ENCODE measurements around the gene ANKRD22. TPM values are rescaled to one million over a fixed set of nuclear protein-coding genes. Genes with fewer than 3 reads are reported as not detected.

ANKRD22 gene
- not detected for polyA plus RNA-seq (2013, experiment 1 of 2)
- polyA plus RNA-seq (2013, experiment 2 of 2) = not detected

DNA sequence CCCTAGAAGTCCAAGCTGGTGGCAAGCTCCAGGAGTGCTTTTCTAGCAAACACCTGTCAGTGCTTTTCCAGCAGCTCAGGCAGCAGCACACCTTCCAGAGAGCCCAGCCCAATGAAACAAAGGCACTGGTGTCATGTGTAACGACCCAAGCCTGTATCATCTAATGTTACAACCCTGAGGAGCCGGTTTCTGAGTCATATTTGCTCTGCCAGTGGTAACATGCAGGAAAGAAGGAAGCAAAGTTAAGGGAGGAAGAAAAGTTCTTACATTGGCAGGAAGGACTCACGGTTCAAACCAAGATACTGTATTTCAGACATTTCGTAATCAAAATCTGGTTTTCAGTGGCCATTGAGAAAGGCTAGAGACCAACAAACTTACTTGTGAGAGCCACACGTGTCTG is at the start of gene ANKRD22:
ANKRD22 (minus strand) TSS at position 139 of the 400 bp plus-strand sequence. CDS start 237 bp downstream, outside the sequence.
- Histone ChIP-seq H3K79me2 (ENCODE audit: control insufficient read depth, insufficient read depth, low read length) (no peaks in the 10 kb centered on the region), H3K27ac (ENCODE audit: low read depth, low read length) (no peak within 1 kb of the TSS)
- DNase-seq = peak; percentile 39

DNA sequence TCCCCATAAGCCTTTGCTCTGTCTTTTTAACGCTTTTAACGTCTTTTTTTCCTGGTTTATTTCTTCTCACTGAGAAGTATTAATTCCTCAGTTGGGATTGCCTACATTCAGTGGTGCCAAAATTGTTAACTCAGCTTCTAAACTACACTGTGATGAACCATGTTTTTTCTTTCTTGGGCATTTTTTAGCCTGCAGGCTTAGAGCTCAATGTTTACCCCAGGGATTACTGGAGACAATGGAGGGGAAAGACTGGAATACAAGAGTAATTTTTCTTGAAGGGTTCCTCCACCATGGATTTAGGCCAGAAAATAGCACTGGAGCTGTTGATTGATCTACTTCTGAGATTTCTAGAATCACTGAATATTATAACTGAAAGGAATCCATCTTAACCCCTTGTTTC is 48.2 kb upstream of the ANKRD22 start:
- no peak overlapping the region for H3K4me3 ChIP-seq (ENCODE audit: low read length)
- H3K27ac ChIP-seq (ENCODE audit: low read depth, low read length) = no peak overlapping the region
- no peak overlapping the region for H4K5ac ChIP-seq (ENCODE audit: low read length)
- no CpG with 5 or more reads among the region's 2 CpGs for WGBS (ENCODE audit: extremely low coverage, insufficient coverage, low lambda C conversion rate)
- H2BK15ac ChIP-seq (replicated peaks; ENCODE audit: low read depth) = no peak overlapping the region
- no peak overlapping the region for H3K4ac ChIP-seq (ENCODE audit: low read depth, low read length)
- no peak overlapping the region for H2AK5ac ChIP-seq (ENCODE audit: low read length)
- no peak overlapping the region for H3K4me2 ChIP-seq (ENCODE audit: low read length)
- H3K36me3 ChIP-seq (ENCODE audit: control insufficient read depth, insufficient read depth, low read length) = no peaks in the 10 kb centered on the region
- peaks cover 2% of the 10 kb centered on the region for H3K4me1 ChIP-seq (ENCODE audit: control insufficient read depth, low read depth, low read length)
- no peaks in the 10 kb centered on the region for H3K27me3 ChIP-seq (ENCODE audit: insufficient read depth, low read length, poor library complexity)
- no peak overlapping the region for H3K23ac ChIP-seq (ENCODE audit: low read length)
- no peak overlapping the region for H3K56ac ChIP-seq (ENCODE audit: low read length)
- H3K79me1 ChIP-seq (ENCODE audit: low read length) = no peaks in the 10 kb centered on the region
- H3K79me2 ChIP-seq (ENCODE audit: control insufficient read depth, insufficient read depth, low read length) = no peaks in the 10 kb centered on the region
- no peak overlapping the region for H3K18ac ChIP-seq (ENCODE audit: low read length)
- no peak for DNase-seq
- H4K8ac ChIP-seq (ENCODE audit: low read depth, low read length) = no peak overlapping the region
- no peak overlapping the region for H3K9ac ChIP-seq (ENCODE audit: low read length)
- no peak overlapping the region for H2BK5ac ChIP-seq (ENCODE audit: low read length)
- H2BK120ac ChIP-seq (ENCODE audit: low read depth, low read length) = no peak overlapping the region

More for the DNA sequence above, at the start of gene ANKRD22:
- no peak within 1 kb of the TSS for H3K4me2 ChIP-seq (ENCODE audit: low read length)
- H3K36me3 ChIP-seq (ENCODE audit: control insufficient read depth, insufficient read depth, low read length) = no peaks in the 10 kb centered on the region
- no peaks in the 10 kb centered on the region for H3K4me1 ChIP-seq (ENCODE audit: control insufficient read depth, low read depth, low read length)
- H3K56ac ChIP-seq (ENCODE audit: low read length) = no peak within 1 kb of the TSS
- H2BK120ac ChIP-seq (ENCODE audit: low read depth, low read length) = no peak within 1 kb of the TSS
- no peaks in the 10 kb centered on the region for H3K27me3 ChIP-seq (ENCODE audit: insufficient read depth, low read length, poor library complexity)
- H3K4ac ChIP-seq (ENCODE audit: low read depth, low read length) = no peak within 1 kb of the TSS
- H4K5ac ChIP-seq (ENCODE audit: low read length) = no peak within 1 kb of the TSS
- no peaks in the 10 kb centered on the region for H3K79me1 ChIP-seq (ENCODE audit: low read length)
- H2BK15ac ChIP-seq (replicated peaks; ENCODE audit: low read depth) = no peak within 1 kb of the TSS
- WGBS (ENCODE audit: extremely low coverage, insufficient coverage, low lambda C conversion rate) = no CpG with 5 or more reads among the region's 5 CpGs
- H2AK5ac ChIP-seq (ENCODE audit: low read length) = no peak within 1 kb of the TSS
- peak within 1 kb of the TSS; percentile 56 for H4K8ac ChIP-seq (ENCODE audit: low read depth, low read length)
- no peak within 1 kb of the TSS for H2BK5ac ChIP-seq (ENCODE audit: low read length)
- H3K23ac ChIP-seq (ENCODE audit: low read length) = no peak within 1 kb of the TSS
- H3K9ac ChIP-seq (ENCODE audit: low read length) = no peak within 1 kb of the TSS
- no peak within 1 kb of the TSS for H3K18ac ChIP-seq (ENCODE audit: low read length)
- no peak within 1 kb of the TSS for H3K4me3 ChIP-seq (ENCODE audit: low read length)

DNA sequence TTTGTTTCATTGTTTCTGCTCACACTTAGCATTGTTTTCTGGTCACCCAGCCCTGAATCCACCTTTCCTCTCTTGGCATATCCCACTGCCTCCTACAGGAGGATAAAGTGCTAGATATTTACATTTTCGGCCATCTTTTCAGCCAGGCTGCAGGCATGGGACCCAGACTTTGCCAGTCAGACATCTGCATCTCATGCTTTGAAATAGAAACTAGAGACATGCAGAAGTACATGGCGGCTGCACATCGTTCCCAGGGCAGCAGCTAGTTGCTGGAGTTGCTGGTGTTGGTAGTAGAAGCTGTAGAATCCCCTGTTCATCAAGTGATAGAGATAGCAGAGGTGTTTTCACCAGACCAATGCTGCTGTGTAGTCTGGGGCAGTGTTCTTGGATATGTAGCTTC is 47.1 kb upstream of the ANKRD22 start:
- DNase-seq = no peak
- Histone ChIP-seq H3K23ac (ENCODE audit: low read length) (no peak overlapping the region), H3K4me1 (ENCODE audit: control insufficient read depth, low read depth, low read length) (peaks cover 2% of the 10 kb centered on the region), H3K79me1 (ENCODE audit: low read length) (no peaks in the 10 kb centered on the region), H3K9ac (ENCODE audit: low read length) (no peak overlapping the region), H3K4me2 (ENCODE audit: low read length) (no peak overlapping the region), H2BK120ac (ENCODE audit: low read depth, low read length) (no peak overlapping the region), H3K56ac (ENCODE audit: low read length) (no peak overlapping the region), H3K4ac (ENCODE audit: low read depth, low read length) (no peak overlapping the region), H4K8ac (ENCODE audit: low read depth, low read length) (no peak overlapping the region), H3K36me3 (ENCODE audit: control insufficient read depth, insufficient read depth, low read length) (no peaks in the 10 kb centered on the region), H2BK15ac (replicated peaks; ENCODE audit: low read depth) (no peak overlapping the region), H3K79me2 (ENCODE audit: control insufficient read depth, insufficient read depth, low read length) (no peaks in the 10 kb centered on the region), H3K4me3 (ENCODE audit: low read length) (no peak overlapping the region), H2BK5ac (ENCODE audit: low read length) (no peak overlapping the region), H4K5ac (ENCODE audit: low read length) (no peak overlapping the region), H3K27ac (ENCODE audit: low read depth, low read length) (no peak overlapping the region), H2AK5ac (ENCODE audit: low read length) (no peak overlapping the region), H3K18ac (ENCODE audit: low read length) (no peak overlapping the region), H3K27me3 (ENCODE audit: insufficient read depth, low read length, poor library complexity) (no peaks in the 10 kb centered on the region)
- no CpG with 5 or more reads among the region's 3 CpGs for WGBS (ENCODE audit: extremely low coverage, insufficient coverage, low lambda C conversion rate)

DNA sequence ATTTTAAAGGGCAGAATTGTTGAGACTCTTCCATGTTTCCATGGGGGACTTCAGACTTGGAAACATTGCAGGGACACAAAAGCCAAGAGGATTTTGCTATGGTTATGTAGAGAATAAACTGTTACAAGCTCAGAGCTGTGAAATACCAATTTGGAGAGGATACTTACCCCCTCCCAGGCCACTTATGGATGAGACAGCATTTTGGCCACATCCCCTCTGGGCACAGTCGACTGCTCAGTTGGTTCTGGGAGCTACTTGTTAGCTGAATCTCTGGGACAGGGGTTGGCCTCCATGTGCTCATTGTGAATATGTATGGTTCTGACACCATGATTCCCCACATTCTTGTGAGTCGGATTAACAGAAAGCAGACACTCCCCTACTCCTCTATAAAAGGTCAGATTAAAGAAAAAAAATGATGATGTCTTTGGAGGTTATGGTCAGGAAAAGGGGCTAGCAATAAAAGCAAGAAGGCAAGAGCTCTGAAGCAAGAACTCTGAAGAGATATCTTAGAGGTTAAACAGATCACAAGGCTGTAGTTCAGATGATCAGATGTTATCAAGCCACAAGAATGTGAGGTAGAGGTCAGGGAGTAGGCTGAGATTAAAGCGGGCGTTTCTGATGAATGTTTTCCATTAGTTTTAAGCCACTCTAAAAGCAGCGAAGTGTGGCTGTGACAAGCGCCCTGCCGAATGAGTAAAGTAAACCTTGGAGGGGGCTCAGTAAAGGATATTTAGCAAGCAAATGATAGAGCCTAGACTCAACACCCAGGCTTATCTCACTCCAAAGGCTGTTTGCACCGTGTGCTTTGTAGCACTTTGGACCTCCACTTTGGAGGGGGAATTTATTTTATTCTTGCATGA is 45.6 kb upstream of the ANKRD22 start:
- Histone ChIP-seq H3K23ac (ENCODE audit: low read length) (no peak overlapping the region), H3K79me1 (ENCODE audit: low read length) (no peaks in the 10 kb centered on the region), H3K4me2 (ENCODE audit: low read length) (no peak overlapping the region), H3K4ac (ENCODE audit: low read depth, low read length) (peak overlapping the region; percentile 36), H2BK15ac (replicated peaks; ENCODE audit: low read depth) (peak overlapping the region; percentile 57), H2AK5ac (ENCODE audit: low read length) (no peak overlapping the region), H3K4me1 (ENCODE audit: control insufficient read depth, low read depth, low read length) (peaks cover 2% of the 10 kb centered on the region), H3K18ac (ENCODE audit: low read length) (peak overlapping the region; percentile 64), H3K79me2 (ENCODE audit: control insufficient read depth, insufficient read depth, low read length) (no peaks in the 10 kb centered on the region), H3K27me3 (ENCODE audit: insufficient read depth, low read length, poor library complexity) (no peaks in the 10 kb centered on the region), H3K36me3 (ENCODE audit: control insufficient read depth, insufficient read depth, low read length) (no peaks in the 10 kb centered on the region), H3K4me3 (ENCODE audit: low read length) (no peak overlapping the region), H4K5ac (ENCODE audit: low read length) (no peak overlapping the region), H3K56ac (ENCODE audit: low read length) (no peak overlapping the region), H3K27ac (ENCODE audit: low read depth, low read length) (no peak overlapping the region), H4K8ac (ENCODE audit: low read depth, low read length) (no peak overlapping the region), H2BK5ac (ENCODE audit: low read length) (no peak overlapping the region), H3K9ac (ENCODE audit: low read length) (no peak overlapping the region), H2BK120ac (ENCODE audit: low read depth, low read length) (no peak overlapping the region)
- peak; percentile 81 for DNase-seq
- no CpG with 5 or more reads among the region's 8 CpGs for WGBS (ENCODE audit: extremely low coverage, insufficient coverage, low lambda C conversion rate)

DNA sequence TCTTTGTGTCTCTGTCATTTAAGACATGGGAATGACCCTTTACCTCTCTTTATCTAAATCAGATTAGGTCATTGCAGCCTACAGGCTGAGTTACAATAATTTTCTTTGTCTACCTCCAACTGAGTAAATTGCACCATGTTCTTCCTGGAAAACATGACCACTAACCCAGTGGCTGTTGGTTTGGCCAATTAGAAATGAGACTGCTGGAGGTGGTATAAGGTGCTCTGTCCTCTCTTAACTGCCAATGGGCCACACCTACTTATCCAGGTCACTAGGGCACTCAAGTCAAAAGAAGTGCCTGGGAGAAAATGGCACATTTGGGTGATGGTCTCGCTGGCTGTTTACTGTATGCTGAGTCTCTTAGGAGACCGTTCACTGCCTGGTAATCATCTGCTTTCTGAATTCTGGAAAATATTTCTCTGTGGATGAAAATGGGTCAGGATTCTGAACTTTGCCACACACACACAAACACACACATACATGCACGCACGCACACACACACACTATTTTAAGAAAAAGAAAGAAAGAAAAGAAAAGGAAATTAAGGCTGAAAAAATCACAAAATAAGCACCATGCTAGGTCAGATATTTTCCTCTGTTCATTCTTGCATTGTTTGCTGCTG is 44.8 kb upstream of the ANKRD22 start:
- Histone ChIP-seq H3K36me3 (ENCODE audit: control insufficient read depth, insufficient read depth, low read length) (no peaks in the 10 kb centered on the region), H3K79me1 (ENCODE audit: low read length) (no peaks in the 10 kb centered on the region), H3K4me1 (ENCODE audit: control insufficient read depth, low read depth, low read length) (peaks cover 2% of the 10 kb centered on the region), H3K4me3 (ENCODE audit: low read length) (no peak overlapping the region), H2BK120ac (ENCODE audit: low read depth, low read length) (no peak overlapping the region), H4K8ac (ENCODE audit: low read depth, low read length) (peak overlapping the region; percentile 56), H3K56ac (ENCODE audit: low read length) (no peak overlapping the region), H3K79me2 (ENCODE audit: control insufficient read depth, insufficient read depth, low read length) (no peaks in the 10 kb centered on the region), H3K27me3 (ENCODE audit: insufficient read depth, low read length, poor library complexity) (no peaks in the 10 kb centered on the region), H4K5ac (ENCODE audit: low read length) (no peak overlapping the region), H3K4me2 (ENCODE audit: low read length) (no peak overlapping the region), H3K18ac (ENCODE audit: low read length) (peak overlapping the region; percentile 64), H3K27ac (ENCODE audit: low read depth, low read length) (no peak overlapping the region), H3K9ac (ENCODE audit: low read length) (no peak overlapping the region), H3K23ac (ENCODE audit: low read length) (no peak overlapping the region), H3K4ac (ENCODE audit: low read depth, low read length) (no peak overlapping the region), H2BK15ac (replicated peaks; ENCODE audit: low read depth) (no peak overlapping the region), H2BK5ac (ENCODE audit: low read length) (no peak overlapping the region), H2AK5ac (ENCODE audit: low read length) (no peak overlapping the region)
- WGBS (ENCODE audit: extremely low coverage, insufficient coverage, low lambda C conversion rate) = no CpG with 5 or more reads among the region's 4 CpGs
- no peak for DNase-seq

Measured in mesendoderm (in vitro differentiated cells).